GM19467 (cell line): ENCODE measurements around the gene ZNHIT6.

ENCODE experiments used
- ATAC-seq: cut with Tn5 transposase; IDR thresholded peaks from one replicate; pipeline ENCODE4 v1.9.1; 2021; ENCODE audit warnings: mild to moderate bottlenecking, moderate library complexity; ENCODE audit not compliant: unreplicated experiment

Gene ZNHIT6

GRCh38 chr1:85623061-85623471 is 85.2 kb downstream of the ZNHIT6 start:
- no peak for ATAC-seq

GRCh38 chr1:85621430-85621829 is 86.8 kb downstream of the ZNHIT6 start:
- no peak for ATAC-seq

GRCh38 chr1:85617633-85618100 is 90.6 kb downstream of the ZNHIT6 start:
- ATAC-seq: no peak

GRCh38 chr1:85616736-85617135 is 91.5 kb downstream of the ZNHIT6 start:
- no peak for ATAC-seq

GRCh38 chr1:85616364-85616705 is 91.9 kb downstream of the ZNHIT6 start:
- no peak for ATAC-seq

GRCh38 chr1:85615586-85616363 is 92.5 kb downstream of the ZNHIT6 start:
- no peak for ATAC-seq

- ATAC-seq: no peak
Measured at GRCh38 chr1:85612704-85613361, 95.4 kb downstream of the ZNHIT6 start.

GRCh38 chr1:85611856-85612255 is 96.4 kb downstream of the ZNHIT6 start:
- ATAC-seq: no peak

GRCh38 chr1:85611425-85611824 is 96.8 kb downstream of the ZNHIT6 start:
- ATAC-seq: no peak

GRCh38 chr1:85609976-85610375 is 98.3 kb downstream of the ZNHIT6 start:
- no peak for ATAC-seq

GRCh38 chr1:85608851-85609250 is 99.4 kb downstream of the ZNHIT6 start:
- no peak for ATAC-seq

GRCh38 chr1:85607921-85608265 is 100.3 kb downstream of the ZNHIT6 start:
- ATAC-seq: no peak

- no peak for ATAC-seq
Measured at GRCh38 chr1:85607126-85607920, 100.9 kb downstream of the ZNHIT6 start.

- ATAC-seq: no peak
Measured at GRCh38 chr1:85606414-85606800, 101.8 kb downstream of the ZNHIT6 start.

GRCh38 chr1:85605484-85606413 is 102.5 kb downstream of the ZNHIT6 start:
- ATAC-seq: no peak

- no peak for ATAC-seq
Measured at GRCh38 chr1:85604298-85604997, 103.8 kb downstream of the ZNHIT6 start.

- ATAC-seq: no peak
Measured at GRCh38 chr1:85603086-85603880, 105.0 kb downstream of the ZNHIT6 start.

- ATAC-seq: no peak
Measured at GRCh38 chr1:85602571-85602970, 105.7 kb downstream of the ZNHIT6 start.

- ATAC-seq: no peak
Measured at GRCh38 chr1:85601901-85602300, 106.3 kb downstream of the ZNHIT6 start.
